Measurements from ENCODE around the gene MSANTD2.
A peak's percentile ranks its signal among the peaks of the same experiment; 100 is the strongest.

Gene MSANTD2

DNA sequence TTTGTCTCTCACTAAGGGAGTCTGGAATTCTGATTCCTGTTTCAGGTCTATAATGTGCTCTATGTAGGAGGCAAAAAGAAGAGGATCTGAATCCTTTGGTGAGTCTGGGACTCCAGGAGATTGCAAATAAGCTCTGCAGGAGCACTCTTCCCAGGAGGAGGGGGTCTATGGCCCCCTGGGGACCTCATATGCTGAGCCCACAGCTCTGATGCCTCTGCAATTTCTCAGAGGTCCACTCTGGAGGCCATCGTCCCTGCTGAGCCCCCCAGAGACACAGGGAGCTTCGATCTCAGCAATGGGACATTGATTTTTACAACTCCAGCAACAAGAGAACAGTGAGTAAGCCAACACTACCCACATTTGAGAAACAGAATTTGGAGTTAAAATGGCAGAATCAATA lies 80.7 kb downstream of the MSANTD2 start:
- H3K4me3 ChIP-seq (ENCODE audit: severe bottlenecking): no peak overlapping the region
- no peak for ATAC-seq (ENCODE audit: low read depth)
- H3K27ac ChIP-seq (ENCODE audit: poor library complexity, severe bottlenecking): no peak overlapping the region
- H3K4me1 ChIP-seq (ENCODE audit: insufficient read depth, poor library complexity, severe bottlenecking): peaks cover 14% of the 10 kb centered on the region
- no peak for DNase-seq (ENCODE audit: low spot score)
- H3K9me3 ChIP-seq (ENCODE audit: severe bottlenecking): no peaks in the 10 kb centered on the region
- TF ChIP-seq, protein P1, sequence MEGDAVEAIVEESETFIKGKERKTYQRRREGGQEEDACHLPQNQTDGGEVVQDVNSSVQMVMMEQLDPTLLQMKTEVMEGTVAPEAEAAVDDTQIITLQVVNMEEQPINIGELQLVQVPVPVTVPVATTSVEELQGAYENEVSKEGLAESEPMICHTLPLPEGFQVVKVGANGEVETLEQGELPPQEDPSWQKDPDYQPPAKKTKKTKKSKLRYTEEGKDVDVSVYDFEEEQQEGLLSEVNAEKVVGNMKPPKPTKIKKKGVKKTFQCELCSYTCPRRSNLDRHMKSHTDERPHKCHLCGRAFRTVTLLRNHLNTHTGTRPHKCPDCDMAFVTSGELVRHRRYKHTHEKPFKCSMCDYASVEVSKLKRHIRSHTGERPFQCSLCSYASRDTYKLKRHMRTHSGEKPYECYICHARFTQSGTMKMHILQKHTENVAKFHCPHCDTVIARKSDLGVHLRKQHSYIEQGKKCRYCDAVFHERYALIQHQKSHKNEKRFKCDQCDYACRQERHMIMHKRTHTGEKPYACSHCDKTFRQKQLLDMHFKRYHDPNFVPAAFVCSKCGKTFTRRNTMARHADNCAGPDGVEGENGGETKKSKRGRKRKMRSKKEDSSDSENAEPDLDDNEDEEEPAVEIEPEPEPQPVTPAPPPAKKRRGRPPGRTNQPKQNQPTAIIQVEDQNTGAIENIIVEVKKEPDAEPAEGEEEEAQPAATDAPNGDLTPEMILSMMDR (IDR thresholded peaks at IDR 0.05; ENCODE audit: poor library complexity, severe bottlenecking): no peak
- no peaks in the 10 kb centered on the region for H3K27me3 ChIP-seq (ENCODE audit: insufficient read depth, poor library complexity, severe bottlenecking)
- no peaks in the 10 kb centered on the region for H3K36me3 ChIP-seq (ENCODE audit: low read depth)

DNA sequence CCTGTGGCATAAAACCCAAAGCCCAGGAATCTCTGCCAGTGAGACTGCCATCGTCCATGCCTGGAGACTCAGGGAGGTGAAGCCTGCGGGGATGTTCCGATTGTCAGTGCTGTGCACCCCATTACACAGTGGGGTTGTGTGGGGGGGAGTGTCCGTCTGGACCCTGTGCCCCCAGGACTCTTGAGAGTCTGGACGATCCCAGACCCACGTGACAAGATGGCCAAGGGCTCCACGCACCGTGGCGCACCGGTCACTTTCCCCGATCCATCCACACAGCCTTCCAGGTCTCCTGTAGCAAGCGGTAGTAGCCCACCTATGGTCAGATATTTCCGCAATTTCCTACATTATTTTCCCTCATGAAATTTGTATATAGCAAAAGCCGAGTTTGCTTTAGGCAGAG lies 81.4 kb downstream of the MSANTD2 start:
- Histone ChIP-seq H3K27me3 (ENCODE audit: insufficient read depth, poor library complexity, severe bottlenecking) (no peaks in the 10 kb centered on the region), H3K4me3 (ENCODE audit: severe bottlenecking) (no peak overlapping the region), H3K27ac (ENCODE audit: poor library complexity, severe bottlenecking) (no peak overlapping the region), H3K9me3 (ENCODE audit: severe bottlenecking) (no peaks in the 10 kb centered on the region), H3K36me3 (ENCODE audit: low read depth) (no peaks in the 10 kb centered on the region), H3K4me1 (ENCODE audit: insufficient read depth, poor library complexity, severe bottlenecking) (peaks cover 14% of the 10 kb centered on the region)
- ATAC-seq (ENCODE audit: low read depth): no peak
- DNase-seq (ENCODE audit: low spot score): no peak
- TF ChIP-seq, protein P1 (IDR thresholded peaks at IDR 0.05; ENCODE audit: poor library complexity, severe bottlenecking): no peak

DNA sequence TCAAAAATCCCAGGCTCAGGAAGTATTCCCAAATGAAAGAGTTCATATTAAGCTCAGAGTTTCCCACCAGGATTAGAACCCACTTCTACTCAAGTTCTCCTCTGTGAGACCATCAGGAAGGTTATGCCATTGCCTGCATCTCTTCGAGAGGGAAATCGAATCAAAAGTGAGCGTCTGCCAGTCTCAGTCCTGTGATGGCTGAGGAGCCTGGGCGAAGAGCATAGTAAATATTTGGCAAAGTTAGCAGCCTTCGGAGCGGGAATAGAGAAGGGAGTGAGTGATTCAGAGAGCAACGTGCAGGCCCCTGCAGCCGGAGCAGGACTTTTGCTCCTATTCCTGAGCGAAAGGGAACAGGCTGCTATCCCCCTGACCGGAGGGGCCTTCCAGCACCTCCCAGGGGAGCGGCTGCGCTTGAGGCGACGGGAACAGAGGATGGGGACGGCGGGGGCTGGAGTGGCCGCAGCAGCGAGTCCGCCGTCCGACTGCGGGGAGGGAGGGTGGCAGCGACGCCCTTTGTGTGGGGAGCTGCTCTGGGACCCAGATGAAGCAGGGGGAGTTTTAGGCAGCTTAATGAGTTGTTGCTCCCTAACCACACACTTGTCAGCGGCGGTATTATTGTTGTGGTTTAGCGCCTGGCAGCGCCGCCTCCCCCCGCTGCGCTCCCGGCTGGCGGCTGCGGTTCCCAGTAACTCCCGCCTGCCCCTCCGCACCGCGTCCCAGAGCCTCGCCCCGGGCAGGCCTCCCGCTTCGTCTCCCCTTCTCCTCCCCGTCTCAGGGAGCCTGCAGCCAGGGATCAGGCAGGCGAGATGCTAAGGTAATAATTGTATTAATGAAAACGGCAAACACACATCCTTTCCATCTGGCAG lies 82.2 kb downstream of the MSANTD2 start:
- H3K27ac ChIP-seq (ENCODE audit: poor library complexity, severe bottlenecking): peak overlapping the region; percentile 61
- DNase-seq (ENCODE audit: low spot score) (no peak), ATAC-seq (ENCODE audit: low read depth) (peak; percentile 69)
- TF ChIP-seq, protein P1 (IDR thresholded peaks at IDR 0.05; ENCODE audit: poor library complexity, severe bottlenecking): no peak
- H3K4me1 ChIP-seq (ENCODE audit: insufficient read depth, poor library complexity, severe bottlenecking): peaks cover 14% of the 10 kb centered on the region
- no peaks in the 10 kb centered on the region for H3K9me3 ChIP-seq (ENCODE audit: severe bottlenecking)
- H3K4me3 ChIP-seq (ENCODE audit: severe bottlenecking): peak overlapping the region; percentile 9
- no peaks in the 10 kb centered on the region for H3K36me3 ChIP-seq (ENCODE audit: low read depth)
- no peaks in the 10 kb centered on the region for H3K27me3 ChIP-seq (ENCODE audit: insufficient read depth, poor library complexity, severe bottlenecking)

DNA sequence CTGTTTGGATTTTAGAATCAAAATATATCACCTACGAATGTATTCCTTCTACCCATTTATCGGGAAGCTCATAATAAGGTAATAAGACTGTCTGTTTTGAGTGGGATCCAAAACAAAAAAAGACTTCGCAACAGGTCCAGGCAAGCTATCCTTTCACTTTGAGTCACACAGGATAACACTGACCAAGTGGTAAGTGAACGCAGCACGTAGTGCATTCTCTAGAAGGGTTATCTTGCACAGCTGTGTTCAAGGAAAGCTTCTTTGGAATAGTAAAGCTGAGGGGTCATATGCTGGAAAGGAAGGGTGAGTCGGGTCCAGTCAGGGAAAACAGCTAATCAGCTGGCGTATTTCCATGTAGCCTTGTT lies 82.8 kb downstream of the MSANTD2 start:
- ATAC-seq (ENCODE audit: low read depth) (peak; percentile 85), DNase-seq (ENCODE audit: low spot score) (no peak)
- no peaks in the 10 kb centered on the region for H3K9me3 ChIP-seq (ENCODE audit: severe bottlenecking)
- no peaks in the 10 kb centered on the region for H3K27me3 ChIP-seq (ENCODE audit: insufficient read depth, poor library complexity, severe bottlenecking)
- H3K27ac ChIP-seq (ENCODE audit: poor library complexity, severe bottlenecking): peak overlapping the region; percentile 61
- no peaks in the 10 kb centered on the region for H3K36me3 ChIP-seq (ENCODE audit: low read depth)
- TF ChIP-seq, protein P1 (IDR thresholded peaks at IDR 0.05; ENCODE audit: poor library complexity, severe bottlenecking): no peak
- H3K4me3 ChIP-seq (ENCODE audit: severe bottlenecking): peak overlapping the region; percentile 9
- peaks cover 14% of the 10 kb centered on the region for H3K4me1 ChIP-seq (ENCODE audit: insufficient read depth, poor library complexity, severe bottlenecking)

DNA sequence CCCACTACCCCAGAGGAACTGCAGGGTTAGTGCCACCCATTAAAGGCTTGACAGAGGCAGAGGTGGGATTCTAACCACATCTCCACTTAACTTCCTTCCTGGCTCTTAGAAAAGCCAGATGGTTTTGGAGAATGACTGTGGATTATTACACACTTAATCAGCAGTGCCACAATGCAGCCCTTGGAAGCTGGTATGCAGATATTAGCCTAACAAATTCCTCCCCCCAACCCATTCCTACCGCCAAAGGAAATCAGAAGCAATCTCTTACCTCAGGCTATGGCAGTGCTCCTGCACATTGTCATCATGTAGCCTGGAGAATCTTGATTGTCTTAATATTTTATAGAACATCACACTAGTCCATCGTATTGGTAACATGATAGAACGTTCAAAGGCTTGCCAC lies 83.6 kb downstream of the MSANTD2 start:
- Histone ChIP-seq H3K36me3 (ENCODE audit: low read depth) (no peaks in the 10 kb centered on the region), H3K4me3 (ENCODE audit: severe bottlenecking) (no peak overlapping the region), H3K4me1 (ENCODE audit: insufficient read depth, poor library complexity, severe bottlenecking) (peaks cover 14% of the 10 kb centered on the region), H3K27ac (ENCODE audit: poor library complexity, severe bottlenecking) (peak overlapping the region; percentile 61), H3K27me3 (ENCODE audit: insufficient read depth, poor library complexity, severe bottlenecking) (no peaks in the 10 kb centered on the region), H3K9me3 (ENCODE audit: severe bottlenecking) (no peaks in the 10 kb centered on the region)
- TF ChIP-seq, protein P1 (IDR thresholded peaks at IDR 0.05; ENCODE audit: poor library complexity, severe bottlenecking): no peak
- DNase-seq (ENCODE audit: low spot score) (no peak), ATAC-seq (ENCODE audit: low read depth) (peak; percentile 47)
